ENCODE measurements around the gene CFAP410.

DNA sequence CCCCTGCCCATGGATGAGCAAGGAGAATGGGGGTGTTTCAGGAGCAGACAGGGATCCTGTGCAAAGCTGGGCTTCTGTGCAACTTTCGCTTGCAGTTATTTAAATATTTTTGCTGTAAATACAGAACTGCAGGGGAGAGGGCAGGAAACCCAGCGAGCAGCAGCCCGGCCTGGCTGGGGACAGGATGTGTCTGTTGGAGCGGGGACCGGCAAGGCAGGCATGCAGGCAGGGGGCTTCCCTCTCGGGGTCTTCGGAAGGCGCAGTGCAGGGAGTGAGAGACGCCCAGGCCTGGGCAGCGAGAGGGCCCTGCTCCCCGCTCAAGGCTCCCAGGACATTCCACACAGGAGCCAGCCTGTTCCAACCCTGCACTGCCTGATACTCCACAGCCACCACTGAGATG, 55.2 kb downstream of the CFAP410 start:
- TF ChIP-seq, protein P1, sequence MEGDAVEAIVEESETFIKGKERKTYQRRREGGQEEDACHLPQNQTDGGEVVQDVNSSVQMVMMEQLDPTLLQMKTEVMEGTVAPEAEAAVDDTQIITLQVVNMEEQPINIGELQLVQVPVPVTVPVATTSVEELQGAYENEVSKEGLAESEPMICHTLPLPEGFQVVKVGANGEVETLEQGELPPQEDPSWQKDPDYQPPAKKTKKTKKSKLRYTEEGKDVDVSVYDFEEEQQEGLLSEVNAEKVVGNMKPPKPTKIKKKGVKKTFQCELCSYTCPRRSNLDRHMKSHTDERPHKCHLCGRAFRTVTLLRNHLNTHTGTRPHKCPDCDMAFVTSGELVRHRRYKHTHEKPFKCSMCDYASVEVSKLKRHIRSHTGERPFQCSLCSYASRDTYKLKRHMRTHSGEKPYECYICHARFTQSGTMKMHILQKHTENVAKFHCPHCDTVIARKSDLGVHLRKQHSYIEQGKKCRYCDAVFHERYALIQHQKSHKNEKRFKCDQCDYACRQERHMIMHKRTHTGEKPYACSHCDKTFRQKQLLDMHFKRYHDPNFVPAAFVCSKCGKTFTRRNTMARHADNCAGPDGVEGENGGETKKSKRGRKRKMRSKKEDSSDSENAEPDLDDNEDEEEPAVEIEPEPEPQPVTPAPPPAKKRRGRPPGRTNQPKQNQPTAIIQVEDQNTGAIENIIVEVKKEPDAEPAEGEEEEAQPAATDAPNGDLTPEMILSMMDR (IDR thresholded peaks at IDR 0.05), result no peak
- no peak for TF ChIP-seq EZH2 (IDR thresholded peaks at IDR 0.05; ENCODE audit: borderline replicate concordance, insufficient read depth, low read depth, low read length, poor library complexity, severe bottlenecking)

Data from B cell (primary cell).